Panc1 (cell line): Measurements from ENCODE around the gene TENT5C. TPM values are rescaled to one million over a fixed set of nuclear protein-coding genes. Genes with fewer than 3 reads are reported as not detected.

Experiments
- ATAC-seq: fragments of 200-7000 bp; cut with Tn5 transposase; 2 replicates; pipeline ENCODE4 v1.9.1; 2020; ENCODE audit warnings: mild to moderate bottlenecking, moderate library complexity
- BruUV-seq: library from RNA; stranded (reverse); fragments of 400-500 nt; replicated peaks from 2 replicates; lab custom pipeline; 2021; lab: Mats Ljungman, UMichigan
- CTCF ChIA-PET: fragments of 300-600 bp; sonication (Branson Sonifier 250); formaldehyde crosslinking; loops from one replicate; lab custom pipeline; 2022; ENCODE audit warnings: antibody characterized with exemption; lab: Charles Lee
- POLR2A ChIA-PET: fragments of 300-600 bp; sonication (Branson Sonifier 250); formaldehyde crosslinking; loops from one replicate; lab custom pipeline; 2022; ENCODE audit warnings: antibody characterized with exemption; lab: Charles Lee
- DNase-seq: peaks from one replicate; pipeline ENCODE4 v3.0.0-alpha.2; 2010; ENCODE audit warnings: low read depth, low spot score
- H3K27ac ChIP-seq: 2 replicates; pipeline ENCODE4 v1.5.1; 2011; ENCODE audit warnings: mild to moderate bottlenecking, low read length, inconsistent platforms
- H3K27me3 ChIP-seq: fragments of 200-500 bp; sonication (Bioruptor generic); 2 replicates; pipeline ENCODE4 v1.6.0; 2014; ENCODE audit warnings: low read length, inconsistent platforms; ENCODE audit not compliant: control insufficient read depth, insufficient read depth
- H3K36me3 ChIP-seq: fragments of 200-500 bp; sonication (Bioruptor generic); 2 replicates; pipeline ENCODE4 v1.5.1; 2014; ENCODE audit warnings: inconsistent platforms, mild to moderate bottlenecking, low read length, moderate library complexity; ENCODE audit not compliant: control insufficient read depth, insufficient read depth
- H3K4me1 ChIP-seq: 2 replicates; pipeline ENCODE4 v1.5.1; 2011; ENCODE audit warnings: inconsistent platforms, mild to moderate bottlenecking, low read length, moderate library complexity; ENCODE audit not compliant: control insufficient read depth, insufficient read depth
- H3K4me3 ChIP-seq, 2 experiments: 2 replicates each; pipeline ENCODE4 v1.5.1; 2011 to 2012; ENCODE audit warnings: low read depth in 2 of 2, low read length in 2 of 2, mild to moderate bottlenecking in 2 of 2, inconsistent platforms in 1 of 2, moderate library complexity in 1 of 2
- H3K9me3 ChIP-seq: fragments of 200-500 bp; sonication (Bioruptor generic); 2 replicates; pipeline ENCODE4 v1.5.1; 2014; ENCODE audit warnings: low read depth, mild to moderate bottlenecking, inconsistent platforms, low read length, moderate library complexity; ENCODE audit not compliant: control insufficient read depth, insufficient read depth
- POLR2AphosphoS5 ChIP-seq: IDR thresholded peaks from 2 replicates; pipeline ENCODE4 v1.6.1; 2012; ENCODE audit warnings: mild to moderate bottlenecking, low read depth, low read length, moderate library complexity
- SIN3A ChIP-seq: IDR thresholded peaks from 2 replicates; pipeline ENCODE4 v1.6.1; 2012; ENCODE audit warnings: low read depth, mild to moderate bottlenecking, low read length, moderate library complexity, borderline replicate concordance; ENCODE audit not compliant: insufficient read depth
- TCF7L2 ChIP-seq: IDR thresholded peaks from 2 replicates; pipeline ENCODE4 v1.6.1; 2011; ENCODE audit warnings: mild to moderate bottlenecking, low read depth, low read length, inconsistent platforms
- in situ Hi-C: cut with HindIII; loops from 2 replicates; pipeline ENCODE4 v1.10.0; 2016; ENCODE audit warnings: low sequenced_read_pairs, low pct_unique_long_range_greater_than_20kb
- intact Hi-C: fragments of 100-400 bp; cut with micrococcal nuclease; formaldehyde crosslinking; loops from one replicate; pipeline ENCODE4 v1.10.0; 2022; ENCODE audit not compliant: unreplicated experiment
- total RNA-seq: library from RNA; stranded (reverse); gene quantifications from one replicate; pipeline ENCODE4 v1.2.1, GENCODE V29; 2021; ENCODE audit not compliant: unreplicated experiment
- TF ChIP-seq, protein P1 (sequence below): fragments of 450-650 bp; IDR thresholded peaks from 2 replicates; pipeline ENCODE4 v1.5.1; 2017; ENCODE audit warnings: mild to moderate bottlenecking
- TF ChIP-seq, protein P2 (sequence below), 2 experiments: IDR thresholded peaks; 2 replicates each; pipeline ENCODE4 v1.6.1; 2011 to 2012; ENCODE audit warnings: low read depth in 2 of 2, control low read depth in 1 of 2, low read length in 1 of 2, mild to moderate bottlenecking in 1 of 2, moderate library complexity in 1 of 2; ENCODE audit not compliant: insufficient read depth in 1 of 2

TENT5C gene
- total RNA-seq, 1 experiment from 2014 or later, result 8.9 TPM

DNA sequence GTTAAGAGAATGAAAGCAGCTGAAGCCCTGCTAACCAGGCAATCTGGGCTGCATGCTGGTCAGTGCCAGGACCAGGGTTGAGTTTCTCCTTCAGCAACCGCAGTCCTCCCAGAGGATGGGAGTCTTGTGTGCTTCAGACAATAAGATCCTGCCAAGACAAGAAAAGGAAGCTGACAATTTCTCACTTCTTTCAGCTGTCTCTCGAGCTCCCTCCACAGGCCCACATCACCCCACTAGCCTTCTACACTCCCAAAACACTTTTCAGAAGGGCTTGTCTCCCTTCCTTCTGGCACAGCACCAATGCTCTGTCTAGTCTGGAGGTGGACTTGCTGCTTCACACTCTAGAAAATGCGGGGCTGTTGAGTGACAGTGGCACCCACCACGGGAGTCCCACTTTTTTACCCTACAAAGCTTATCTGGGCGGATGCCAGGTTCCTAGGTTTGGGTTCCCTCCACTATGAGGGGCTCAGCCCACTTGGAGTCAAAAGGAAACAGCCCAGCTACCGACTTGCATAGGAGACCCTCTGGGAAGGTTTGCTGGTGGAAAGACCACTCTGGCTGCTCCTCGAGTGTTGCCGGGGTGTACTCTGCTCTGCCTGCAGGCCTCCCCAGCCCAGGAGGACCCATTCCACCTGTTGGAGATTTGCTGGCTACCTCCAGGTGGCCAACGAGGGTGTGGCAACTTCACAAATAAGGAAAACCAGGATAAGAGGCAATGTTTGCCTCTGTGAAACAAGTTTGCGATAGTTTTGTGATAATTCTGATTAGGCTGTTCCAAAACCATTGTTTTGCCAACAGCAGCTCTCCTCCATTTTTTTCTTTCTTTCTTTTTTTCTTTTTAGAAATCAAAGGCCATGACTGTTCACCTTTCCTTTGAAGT is 68.9 kb downstream of the TENT5C start:
- DNase-seq (peak; percentile 22), ATAC-seq (peak; percentile 50; the same call in 1 of the 2 replicates)
- intact Hi-C loops, result loop anchor here (10.0 kb wide), 1 partner anchor 140 kb away; no protein-coding TSS in a partner anchor
- Histone ChIP-seq H3K9me3 (no peaks in the 10 kb centered on the region), H3K4me1 (peaks cover 3% of the 10 kb centered on the region; the same call in 1 of the 2 replicates), H3K27me3 (no peaks in the 10 kb centered on the region), H3K36me3 (no peaks in the 10 kb centered on the region), H3K4me3 (no peak overlapping the region), H3K27ac (no peak overlapping the region)
- TF ChIP-seq SIN3A (no peak), POLR2AphosphoS5 (no peak)
- TF ChIP-seq, protein P1, sequence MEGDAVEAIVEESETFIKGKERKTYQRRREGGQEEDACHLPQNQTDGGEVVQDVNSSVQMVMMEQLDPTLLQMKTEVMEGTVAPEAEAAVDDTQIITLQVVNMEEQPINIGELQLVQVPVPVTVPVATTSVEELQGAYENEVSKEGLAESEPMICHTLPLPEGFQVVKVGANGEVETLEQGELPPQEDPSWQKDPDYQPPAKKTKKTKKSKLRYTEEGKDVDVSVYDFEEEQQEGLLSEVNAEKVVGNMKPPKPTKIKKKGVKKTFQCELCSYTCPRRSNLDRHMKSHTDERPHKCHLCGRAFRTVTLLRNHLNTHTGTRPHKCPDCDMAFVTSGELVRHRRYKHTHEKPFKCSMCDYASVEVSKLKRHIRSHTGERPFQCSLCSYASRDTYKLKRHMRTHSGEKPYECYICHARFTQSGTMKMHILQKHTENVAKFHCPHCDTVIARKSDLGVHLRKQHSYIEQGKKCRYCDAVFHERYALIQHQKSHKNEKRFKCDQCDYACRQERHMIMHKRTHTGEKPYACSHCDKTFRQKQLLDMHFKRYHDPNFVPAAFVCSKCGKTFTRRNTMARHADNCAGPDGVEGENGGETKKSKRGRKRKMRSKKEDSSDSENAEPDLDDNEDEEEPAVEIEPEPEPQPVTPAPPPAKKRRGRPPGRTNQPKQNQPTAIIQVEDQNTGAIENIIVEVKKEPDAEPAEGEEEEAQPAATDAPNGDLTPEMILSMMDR, result peak; percentile 40
- in situ Hi-C loops, result no loop called here
- no TSS peak for BruUV-seq
- ChIA-PET CTCF (interaction anchor here (0.8 kb wide), 1 partner anchor 79 kb away, joined by 3 read pairs; no protein-coding TSS in a partner anchor), POLR2A (no interaction called here)

DNA sequence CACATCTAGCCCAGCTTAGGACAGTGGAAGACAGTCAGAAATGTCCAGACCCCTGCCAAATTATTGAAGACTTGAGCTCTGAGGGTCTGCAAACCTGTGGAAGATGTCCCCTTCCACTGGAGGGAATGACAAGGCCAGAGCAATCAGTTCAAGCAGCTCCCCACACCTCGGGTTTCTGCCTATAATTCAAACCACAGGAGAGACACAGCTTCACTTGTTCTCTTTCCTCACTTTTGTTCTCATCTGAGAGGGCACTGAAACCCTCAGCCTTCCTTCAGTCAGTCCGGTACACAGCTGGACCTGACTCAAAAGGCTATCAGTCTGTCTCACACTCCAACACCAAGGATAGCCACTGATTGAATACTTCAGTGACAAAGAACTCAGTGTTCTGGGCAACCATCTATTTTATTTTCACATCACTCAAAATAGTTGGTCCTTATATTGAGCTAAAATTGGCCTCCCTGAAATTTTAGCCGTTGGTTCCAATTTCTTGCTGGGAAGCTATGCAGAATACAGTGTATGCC is 70.1 kb downstream of the TENT5C start:
- no TSS peak for BruUV-seq
- H3K27ac ChIP-seq, result no peak overlapping the region
- no peak for DNase-seq
- ATAC-seq, result no peak
- intact Hi-C loops (loop anchor here (10.0 kb wide), 1 partner anchor 141 kb away; no protein-coding TSS in a partner anchor), in situ Hi-C loops (no loop called here)
- no peaks in the 10 kb centered on the region for H3K9me3 ChIP-seq
- no peaks in the 10 kb centered on the region for H3K27me3 ChIP-seq
- H3K36me3 ChIP-seq, result no peaks in the 10 kb centered on the region
- ChIA-PET CTCF (no interaction called here), POLR2A (no interaction called here)
- H3K4me3 ChIP-seq, result no peak overlapping the region
- no peaks in the 10 kb centered on the region for H3K4me1 ChIP-seq
- TF ChIP-seq POLR2AphosphoS5, result no peak
- TF ChIP-seq SIN3A, result no peak
- TF ChIP-seq, protein P2, sequence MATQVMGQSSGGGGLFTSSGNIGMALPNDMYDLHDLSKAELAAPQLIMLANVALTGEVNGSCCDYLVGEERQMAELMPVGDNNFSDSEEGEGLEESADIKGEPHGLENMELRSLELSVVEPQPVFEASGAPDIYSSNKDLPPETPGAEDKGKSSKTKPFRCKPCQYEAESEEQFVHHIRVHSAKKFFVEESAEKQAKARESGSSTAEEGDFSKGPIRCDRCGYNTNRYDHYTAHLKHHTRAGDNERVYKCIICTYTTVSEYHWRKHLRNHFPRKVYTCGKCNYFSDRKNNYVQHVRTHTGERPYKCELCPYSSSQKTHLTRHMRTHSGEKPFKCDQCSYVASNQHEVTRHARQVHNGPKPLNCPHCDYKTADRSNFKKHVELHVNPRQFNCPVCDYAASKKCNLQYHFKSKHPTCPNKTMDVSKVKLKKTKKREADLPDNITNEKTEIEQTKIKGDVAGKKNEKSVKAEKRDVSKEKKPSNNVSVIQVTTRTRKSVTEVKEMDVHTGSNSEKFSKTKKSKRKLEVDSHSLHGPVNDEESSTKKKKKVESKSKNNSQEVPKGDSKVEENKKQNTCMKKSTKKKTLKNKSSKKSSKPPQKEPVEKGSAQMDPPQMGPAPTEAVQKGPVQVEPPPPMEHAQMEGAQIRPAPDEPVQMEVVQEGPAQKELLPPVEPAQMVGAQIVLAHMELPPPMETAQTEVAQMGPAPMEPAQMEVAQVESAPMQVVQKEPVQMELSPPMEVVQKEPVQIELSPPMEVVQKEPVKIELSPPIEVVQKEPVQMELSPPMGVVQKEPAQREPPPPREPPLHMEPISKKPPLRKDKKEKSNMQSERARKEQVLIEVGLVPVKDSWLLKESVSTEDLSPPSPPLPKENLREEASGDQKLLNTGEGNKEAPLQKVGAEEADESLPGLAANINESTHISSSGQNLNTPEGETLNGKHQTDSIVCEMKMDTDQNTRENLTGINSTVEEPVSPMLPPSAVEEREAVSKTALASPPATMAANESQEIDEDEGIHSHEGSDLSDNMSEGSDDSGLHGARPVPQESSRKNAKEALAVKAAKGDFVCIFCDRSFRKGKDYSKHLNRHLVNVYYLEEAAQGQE (IDR thresholded peaks at IDR 0.05; ENCODE audit: insufficient read depth in 1 of 2, low read depth in 2 of 2, low read length in 1 of 2), result no peak
- no peak for TF ChIP-seq TCF7L2
- TF ChIP-seq, protein P1, result no peak
